GM19025 (cell line): ENCODE measurements around the gene DDX56.
"Not testable (repeated sequence)": the region's sequence is repeated elsewhere in the genome, so short reads cannot be mapped to it uniquely, and the experiment has no call there.

Experiments used
- ATAC-seq: cut with Tn5 transposase; IDR thresholded peaks from one replicate; pipeline ENCODE4 v1.9.1; 2021; ENCODE audit warnings: mild to moderate bottlenecking, low read depth, moderate library complexity; ENCODE audit not compliant: unreplicated experiment

Gene DDX56

GRCh38 chr7:44565097-44565794, 8.5 kb downstream of the DDX56 start:
- ATAC-seq: no peak

DNA sequence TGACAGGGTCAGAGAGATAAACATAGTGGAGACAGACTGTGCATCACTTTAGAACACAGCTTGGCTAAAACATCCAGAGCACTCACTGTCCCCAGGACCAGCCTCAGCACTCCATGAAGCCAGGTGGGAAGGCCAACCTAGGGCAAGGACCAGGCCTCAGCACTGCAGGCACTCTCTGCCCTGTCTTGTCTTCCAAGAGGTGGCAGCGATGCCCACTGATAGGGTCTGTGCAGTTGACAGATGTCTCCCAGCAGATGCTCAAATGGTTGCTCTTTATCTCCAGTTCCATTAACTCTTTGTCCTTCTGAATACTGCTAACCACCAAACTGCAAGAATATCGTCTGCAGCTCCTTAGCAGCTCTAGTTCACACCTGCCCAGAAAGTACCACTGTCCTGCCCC, 9.1 kb downstream of the DDX56 start:
- no peak for ATAC-seq

DNA sequence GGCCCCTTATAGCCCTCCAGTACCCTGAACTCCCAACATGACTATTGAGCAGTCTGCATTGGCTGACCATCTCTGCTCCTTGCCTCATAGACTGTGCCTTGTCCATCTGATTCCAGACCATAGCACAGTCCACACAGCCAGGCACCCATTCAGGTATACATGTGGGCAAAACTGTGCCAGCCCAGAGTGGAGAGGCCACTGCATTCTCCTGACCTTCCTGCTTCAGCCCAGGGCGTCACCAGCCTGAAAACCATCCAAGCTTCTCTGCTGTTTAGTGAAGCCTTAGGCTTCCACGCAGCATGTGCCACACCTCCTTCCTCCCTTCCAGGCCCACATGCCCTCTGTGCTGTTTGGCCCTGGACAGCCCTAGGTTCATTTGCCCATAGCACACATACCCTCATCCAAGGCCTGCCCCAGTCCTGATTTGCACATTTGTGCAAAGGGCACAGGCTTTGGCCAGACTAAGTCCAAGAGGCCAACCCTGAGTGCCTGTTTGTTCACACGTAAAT, 10.5 kb downstream of the DDX56 start:
- no peak for ATAC-seq

GRCh38 chr7:44562622-44562962, 11.1 kb downstream of the DDX56 start:
- not testable (repeated sequence) for ATAC-seq

GRCh38 chr7:44561962-44562621, 11.6 kb downstream of the DDX56 start:
- no peak for ATAC-seq

DNA sequence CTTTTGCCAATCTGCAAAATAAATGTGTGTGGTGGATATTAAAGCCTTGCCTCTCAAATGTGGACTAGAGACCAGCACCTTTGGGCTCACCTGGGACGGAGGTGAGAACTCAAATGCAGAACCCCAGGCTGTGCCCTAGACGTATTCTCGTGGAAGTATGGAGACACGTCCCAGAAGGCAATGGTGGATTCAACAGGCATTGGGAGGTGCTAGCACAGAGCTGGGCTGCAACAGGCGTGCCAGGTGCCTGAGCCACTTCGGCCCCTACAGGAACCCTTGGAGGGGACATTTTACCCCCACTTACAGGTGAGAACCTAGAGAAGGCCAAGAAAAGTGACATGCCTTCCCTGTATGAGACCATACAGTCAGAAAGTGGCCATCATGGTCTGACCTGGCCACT, 12.2 kb downstream of the DDX56 start:
- ATAC-seq: no peak

- ATAC-seq: no peak
These were observed 14.2 kb downstream of the DDX56 start for GRCh38 chr7:44559485-44559884.

- no peak for ATAC-seq
These were observed 16.2 kb downstream of the DDX56 start for GRCh38 chr7:44557485-44557884.

DNA sequence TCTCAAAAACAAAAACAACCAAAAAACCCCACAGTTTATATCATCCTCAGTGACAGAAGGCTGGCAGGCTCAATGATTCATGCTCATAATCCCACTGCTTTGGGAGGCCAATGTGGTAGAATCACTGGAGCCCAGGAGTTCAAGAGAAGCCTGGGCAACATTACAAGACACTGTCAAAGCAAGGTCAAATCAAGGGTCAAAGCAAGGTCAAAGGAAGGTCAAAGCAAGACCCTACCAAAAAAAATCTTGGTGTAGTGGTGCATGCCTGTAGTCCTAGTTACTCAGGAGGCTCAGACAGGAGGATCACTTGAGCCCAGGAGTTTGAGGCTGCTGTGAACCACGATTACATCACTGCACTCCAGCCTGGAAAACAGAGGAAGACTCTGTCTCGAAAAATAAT, 18.4 kb downstream of the DDX56 start:
- no peak for ATAC-seq

GRCh38 chr7:44552473-44553005, 21.2 kb downstream of the DDX56 start:
- ATAC-seq: not testable (repeated sequence)

DNA sequence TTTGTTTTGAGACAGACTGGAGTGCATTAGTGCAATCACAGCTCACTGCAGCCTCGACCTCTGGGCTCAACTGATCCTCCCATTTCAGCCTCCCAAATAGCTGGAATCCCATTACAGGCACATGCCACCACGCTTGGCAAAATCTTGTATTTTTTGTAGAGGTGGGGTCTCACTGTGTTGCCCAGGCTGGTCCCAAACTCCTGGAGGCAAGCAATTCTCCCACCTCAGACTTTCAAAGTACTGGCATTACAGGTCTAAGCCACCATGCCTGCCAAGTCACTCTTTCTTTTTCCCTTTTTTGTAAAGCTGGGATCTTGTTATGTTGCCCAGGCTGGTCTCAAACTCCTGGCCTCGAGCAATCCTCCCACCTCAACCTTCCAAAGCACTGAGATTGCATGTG, 24.3 kb downstream of the DDX56 start:
- no peak for ATAC-seq

- ATAC-seq: no peak
These were observed 24.8 kb downstream of the DDX56 start for GRCh38 chr7:44548893-44549292.

DNA sequence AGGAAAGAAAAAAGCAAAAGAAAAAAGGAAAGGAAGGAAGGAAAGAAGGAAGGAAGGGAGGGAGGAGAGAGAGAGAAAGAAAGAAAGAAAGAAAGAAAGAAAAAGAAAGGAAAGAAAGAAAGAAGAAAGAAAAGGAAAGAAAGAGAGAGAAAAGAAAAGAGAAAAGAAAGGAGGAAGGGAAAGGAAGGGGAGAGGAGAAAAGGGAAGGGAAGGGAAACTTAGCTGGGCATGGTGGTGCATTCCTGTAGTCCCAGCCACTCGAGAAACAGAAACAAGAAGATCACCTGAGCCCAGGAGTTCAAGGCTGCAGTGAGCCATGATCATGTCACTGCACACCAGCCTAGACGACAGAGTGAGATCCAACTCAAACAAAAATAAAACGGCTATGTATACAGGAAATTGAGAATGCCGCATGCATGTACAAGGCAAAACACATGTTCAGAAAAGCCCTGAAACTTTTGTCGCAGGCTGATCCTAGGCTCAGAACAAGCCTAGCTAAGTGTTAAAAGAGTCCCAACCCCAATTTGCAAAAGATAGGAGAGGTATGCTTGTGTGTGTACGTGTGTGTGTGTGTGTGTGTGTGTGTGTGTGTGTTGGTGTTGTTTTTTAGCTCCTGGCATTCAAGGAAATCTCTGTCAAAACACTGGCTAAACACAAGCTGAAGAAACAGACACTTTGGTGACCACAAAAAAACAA, 26.0 kb downstream of the DDX56 start:
- no peak for ATAC-seq

DNA sequence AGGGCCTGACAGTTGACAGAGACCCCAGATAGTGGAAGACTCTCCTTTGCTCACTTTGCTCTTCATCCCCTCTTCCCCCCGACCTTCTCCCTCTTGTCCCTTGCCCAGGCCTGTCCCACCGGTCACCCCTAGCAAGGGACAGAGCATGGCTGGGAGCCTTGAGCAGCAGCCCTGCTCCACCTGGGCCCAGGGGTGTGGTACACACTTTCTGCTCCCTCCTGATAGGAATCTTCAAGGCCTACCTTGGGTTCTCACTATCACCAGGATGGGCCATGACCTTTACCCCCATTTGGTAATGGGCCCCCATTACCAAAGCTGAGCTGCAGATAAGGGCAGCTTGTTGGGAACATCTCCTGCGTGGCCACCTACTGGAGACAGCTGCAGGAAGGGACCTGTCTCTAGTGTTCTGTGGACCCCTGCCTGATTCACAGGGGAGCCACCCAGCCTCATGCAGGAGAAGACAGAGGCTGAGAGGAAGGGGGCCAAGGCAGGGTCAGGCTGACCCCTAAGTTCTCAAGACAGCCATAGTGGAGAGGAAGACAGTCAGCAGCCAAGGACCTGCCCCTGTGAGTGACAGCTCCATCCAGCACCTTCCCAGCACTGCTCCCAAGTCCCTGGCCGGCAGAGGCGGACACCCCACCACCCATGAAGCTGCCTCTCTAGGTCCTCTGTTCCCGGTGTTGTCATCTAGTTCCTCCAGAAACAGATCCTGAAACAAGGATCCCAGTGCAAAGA, 31.7 kb downstream of the DDX56 start:
- ATAC-seq: no peak

GRCh38 chr7:44541028-44541869, 32.5 kb downstream of the DDX56 start, which contains the start of gene NPC1L1:
Gene NPC1L1, minus strand, starts transcription at chr7:44541330. Its CDS starts 71 bp downstream, at chr7:44541259.
- no peak for ATAC-seq

- no peak for ATAC-seq
These were observed 33.1 kb downstream of the DDX56 start for GRCh38 chr7:44540592-44541027.

- ATAC-seq: no peak
These were observed 33.8 kb downstream of the DDX56 start for GRCh38 chr7:44539669-44540506.

GRCh38 chr7:44538798-44539668, 34.7 kb downstream of the DDX56 start:
- no peak for ATAC-seq
